ENCODE data around the gene TCF20. TPM values are rescaled to one million over a fixed set of nuclear protein-coding genes. Genes with fewer than 3 reads are reported as not detected.

Gene TCF20
- 10 to 100 TPM; 47.6 to 82.4 (median 68.7) TPM for total RNA-seq

DNA sequence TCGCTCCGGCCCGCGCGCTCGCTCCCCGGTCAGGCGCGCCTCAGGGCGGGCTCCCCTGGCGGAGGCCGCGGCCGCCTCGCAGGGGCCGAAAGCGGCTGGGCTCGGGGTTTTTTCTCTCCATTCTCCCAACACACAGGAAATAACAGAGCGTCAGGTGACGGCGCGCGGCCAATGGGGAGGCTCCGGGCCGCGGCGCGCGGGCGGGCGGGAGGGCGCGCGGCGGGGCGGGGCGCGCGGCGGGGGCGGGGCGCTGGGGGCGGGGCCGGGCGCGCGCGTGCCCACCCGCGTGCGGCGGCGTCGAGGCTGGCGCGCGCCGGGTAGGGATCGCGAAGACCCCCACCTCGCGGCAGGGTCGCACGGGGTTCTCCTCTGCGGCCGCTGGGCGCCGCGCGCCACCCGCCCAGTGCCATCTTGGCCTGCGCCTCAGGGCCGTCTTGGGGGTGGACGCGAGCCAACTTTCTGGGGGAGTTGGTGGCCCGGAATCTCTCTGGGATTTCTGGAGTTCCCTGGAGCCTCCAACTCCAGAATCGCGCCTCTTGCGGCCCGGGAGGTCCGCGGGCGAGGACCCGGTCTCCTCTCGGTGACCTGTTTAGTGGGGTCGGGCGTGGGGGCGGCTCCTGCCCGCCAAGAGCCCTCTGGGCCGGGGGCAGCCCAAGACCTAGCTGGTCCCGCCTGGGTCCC lies at the start of gene TCF20:
TSS of gene TCF20 (minus strand) at position 144 of the 681 bp plus-strand sequence. CDS start 55,348 bp downstream, outside the sequence.
- Histone ChIP-seq H3K27ac (peak within 1 kb of the TSS; percentile 65 to 89 (median 83)), H3K27me3 (no peaks in the 10 kb centered on the region), H3K9me3 (no peaks in the 10 kb centered on the region), H3K36me3 (no peaks in the 10 kb centered on the region), H3K4me1 (peaks cover 15 to 18% of the 10 kb centered on the region in 2 donors), H3K4me3 (replicated peaks in 1 of 3) (peak within 1 kb of the TSS; percentile 56 to 93 (median 84))
- DNase-seq: peak; percentile 76 to 79
- TF ChIP-seq POLR2A (IDR thresholded peaks at IDR 0.05): peak in 1 of 2 donors; percentile 43
- TF ChIP-seq, protein P1, sequence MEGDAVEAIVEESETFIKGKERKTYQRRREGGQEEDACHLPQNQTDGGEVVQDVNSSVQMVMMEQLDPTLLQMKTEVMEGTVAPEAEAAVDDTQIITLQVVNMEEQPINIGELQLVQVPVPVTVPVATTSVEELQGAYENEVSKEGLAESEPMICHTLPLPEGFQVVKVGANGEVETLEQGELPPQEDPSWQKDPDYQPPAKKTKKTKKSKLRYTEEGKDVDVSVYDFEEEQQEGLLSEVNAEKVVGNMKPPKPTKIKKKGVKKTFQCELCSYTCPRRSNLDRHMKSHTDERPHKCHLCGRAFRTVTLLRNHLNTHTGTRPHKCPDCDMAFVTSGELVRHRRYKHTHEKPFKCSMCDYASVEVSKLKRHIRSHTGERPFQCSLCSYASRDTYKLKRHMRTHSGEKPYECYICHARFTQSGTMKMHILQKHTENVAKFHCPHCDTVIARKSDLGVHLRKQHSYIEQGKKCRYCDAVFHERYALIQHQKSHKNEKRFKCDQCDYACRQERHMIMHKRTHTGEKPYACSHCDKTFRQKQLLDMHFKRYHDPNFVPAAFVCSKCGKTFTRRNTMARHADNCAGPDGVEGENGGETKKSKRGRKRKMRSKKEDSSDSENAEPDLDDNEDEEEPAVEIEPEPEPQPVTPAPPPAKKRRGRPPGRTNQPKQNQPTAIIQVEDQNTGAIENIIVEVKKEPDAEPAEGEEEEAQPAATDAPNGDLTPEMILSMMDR (IDR thresholded peaks at IDR 0.05): no peak
- intact Hi-C loops (cut with DNase I): loop anchor here (10.0 kb wide), 1 partner anchor 174 kb away; no protein-coding TSS in a partner anchor
- 0% methylated on average over 1 of the region's 91 CpGs; no CpG with 5 or more reads in 1 of the 2 donors for WGBS, 2 donors

DNA sequence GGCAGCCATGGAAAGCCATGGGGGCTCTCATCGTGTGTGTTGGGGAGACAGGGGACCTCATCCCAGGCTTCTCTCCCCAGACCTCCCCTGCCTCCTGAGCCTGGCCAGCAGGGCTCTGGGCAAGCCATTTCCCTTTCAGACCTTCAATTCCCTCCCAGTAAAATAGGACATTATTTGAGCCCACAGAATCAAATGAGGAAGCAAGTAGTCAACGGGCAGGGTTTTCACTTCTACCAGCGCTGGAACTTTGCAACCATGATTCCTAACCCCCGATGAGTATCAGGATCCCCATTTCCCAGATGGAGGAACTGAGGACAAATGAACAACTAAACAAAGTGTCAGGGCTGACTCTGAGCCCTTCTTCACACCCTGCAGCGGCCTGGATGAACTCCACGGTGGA lies 48.9 kb upstream of the TCF20 start:
- 85 to 93% methylated on average over 6 of the region's 6 CpGs for WGBS, 2 donors
- no peaks in the 10 kb centered on the region for H3K27me3 ChIP-seq
- peaks cover 34 to 38% of the 10 kb centered on the region in 2 donors for H3K4me1 ChIP-seq
- DNase-seq: no peak
- no peaks in the 10 kb centered on the region for H3K9me3 ChIP-seq
- intact Hi-C loops (cut with DNase I): no loop called here
- H3K27ac ChIP-seq: peak overlapping the region in 1 of 3 donors; percentile 63
- no peak overlapping the region for H3K4me3 ChIP-seq (replicated peaks in 1 of 3)
- no peaks in the 10 kb centered on the region for H3K36me3 ChIP-seq
- TF ChIP-seq, protein P1 (IDR thresholded peaks at IDR 0.05): no peak
- TF ChIP-seq POLR2A (IDR thresholded peaks at IDR 0.05): no peak

DNA sequence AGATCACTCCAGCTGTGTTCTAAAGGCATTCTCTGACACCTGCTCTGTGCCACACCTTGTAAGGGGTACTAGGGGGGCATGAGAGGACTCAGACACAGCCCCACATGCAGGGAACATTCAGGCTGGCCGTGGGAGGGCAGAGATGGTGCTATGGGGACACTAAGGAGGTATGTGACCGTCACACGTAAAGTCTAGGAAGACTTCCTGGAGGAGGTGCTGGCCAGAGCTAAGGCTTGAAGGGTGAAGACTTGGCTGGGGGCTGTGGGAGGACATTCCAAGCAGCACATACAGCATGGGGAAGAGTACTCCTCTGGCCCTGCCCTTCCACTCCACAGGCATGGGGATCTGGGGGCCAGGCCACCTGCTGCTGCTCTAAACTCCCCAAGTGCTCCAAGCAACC lies 48.5 kb upstream of the TCF20 start:
- H3K27ac ChIP-seq: peak overlapping the region; percentile 5 to 63 (median 45)
- no peaks in the 10 kb centered on the region for H3K27me3 ChIP-seq
- intact Hi-C loops (cut with DNase I): no loop called here
- no peak for TF ChIP-seq POLR2A (IDR thresholded peaks at IDR 0.05)
- TF ChIP-seq, protein P1 (IDR thresholded peaks at IDR 0.05): no peak
- no peak overlapping the region for H3K4me3 ChIP-seq (replicated peaks in 1 of 3)
- DNase-seq: no peak
- H3K36me3 ChIP-seq: no peaks in the 10 kb centered on the region
- H3K4me1 ChIP-seq: peaks cover 34 to 42% of the 10 kb centered on the region in 2 donors
- WGBS, 2 donors: 84 to 90% methylated on average over 3 of the region's 3 CpGs
- H3K9me3 ChIP-seq: no peaks in the 10 kb centered on the region

DNA sequence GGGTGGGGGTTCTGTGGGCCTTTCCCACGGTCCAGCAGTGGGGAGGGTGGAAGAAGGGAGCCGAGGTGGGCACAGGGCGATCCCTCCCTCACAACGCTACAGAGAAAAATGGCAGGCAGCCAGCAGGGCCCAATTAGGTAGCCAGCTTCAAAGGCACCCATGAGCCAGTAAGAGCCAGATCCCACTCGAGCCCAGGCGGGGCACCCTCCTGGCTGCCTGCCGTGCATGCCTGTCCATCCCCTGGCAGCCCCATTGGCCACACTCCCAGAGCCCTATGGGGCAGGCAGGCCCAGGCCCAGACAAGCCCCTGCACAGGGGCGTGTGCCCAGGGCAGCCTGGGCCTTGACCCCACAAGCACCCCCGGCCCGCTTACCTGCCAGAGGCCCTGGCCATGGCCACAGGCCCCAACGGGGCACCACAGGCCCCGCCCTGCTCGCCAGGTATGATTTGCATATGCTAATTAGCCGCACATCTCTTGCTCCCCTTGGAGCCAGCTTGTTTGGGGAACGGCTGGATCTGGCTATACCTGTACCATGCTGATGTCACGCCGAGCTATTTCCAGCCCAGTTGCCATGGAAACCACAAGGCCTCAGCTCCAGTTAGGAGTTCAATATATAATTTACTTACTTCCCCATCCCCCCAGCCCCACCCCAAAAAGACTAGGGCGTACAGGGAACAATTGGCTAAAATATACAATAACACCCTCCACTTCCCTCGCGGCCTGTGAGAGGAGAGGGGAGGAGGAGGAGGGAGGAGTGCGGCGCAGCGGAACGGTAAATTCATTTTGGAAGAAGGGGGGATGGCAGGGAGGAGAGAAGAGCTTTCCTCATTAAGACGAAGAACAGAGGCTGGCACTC lies 47.5 kb upstream of the TCF20 start:
- no peaks in the 10 kb centered on the region for H3K9me3 ChIP-seq
- 29 to 54% methylated on average over 19 of the region's 25 CpGs for whole genome bisulfite sequencing, 2 donors
- H3K27me3 ChIP-seq: no peaks in the 10 kb centered on the region
- intact Hi-C loops (cut with DNase I): no loop called here
- H3K36me3 ChIP-seq: no peaks in the 10 kb centered on the region
- H3K4me1 ChIP-seq: peaks cover 34 to 46% of the 10 kb centered on the region in 2 donors
- TF ChIP-seq, protein P1 (IDR thresholded peaks at IDR 0.05): no peak
- TF ChIP-seq POLR2A (IDR thresholded peaks at IDR 0.05): no peak
- H3K27ac ChIP-seq: peak overlapping the region; percentile 5 to 63 (median 45)
- DNase-seq: peak; percentile 87 to 92
- H3K4me3 ChIP-seq (replicated peaks in 1 of 3): no peak overlapping the region
